Neural cell (in vitro differentiated cells): ENCODE measurements around the gene TRERF1. TPM values are rescaled to one million over a fixed set of nuclear protein-coding genes. Genes with fewer than 3 reads are reported as not detected.

Experiments
- H2AFZ ChIP-seq: fragments of 200-600, 300-800 bp; sonication (generic), shearing (Covaris generic); 2 replicates; pipeline ENCODE4 v1.6.0; 2014; ENCODE audit warnings: low read depth, mild to moderate bottlenecking, antibody characterized with exemption, low read length, moderate library complexity
- H3F3A ChIP-seq: fragments of 200-600 bp; shearing (Covaris generic); 2 replicates; pipeline ENCODE4 v1.6.1; 2016; ENCODE audit warnings: mild to moderate bottlenecking, moderate library complexity, mixed read lengths, antibody characterized with exemption, low read length; ENCODE audit not compliant: insufficient read depth, poor library complexity, severe bottlenecking
- H3K27ac ChIP-seq: fragments of 200-600, 300-800 bp; sonication (generic), shearing (Covaris generic); 2 replicates; pipeline ENCODE4 v1.5.1; 2014; ENCODE audit warnings: mild to moderate bottlenecking, low read length, moderate library complexity
- H3K27me3 ChIP-seq: fragments of 300-800, 200-600 bp; sonication (generic), shearing (Covaris generic); 2 replicates; pipeline ENCODE4 v1.6.0; 2014; ENCODE audit warnings: mild to moderate bottlenecking, low read depth, low read length, moderate library complexity; ENCODE audit not compliant: insufficient read depth
- H3K36me3 ChIP-seq: fragments of 300-800, 200-600 bp; sonication (generic), shearing (Covaris generic); 2 replicates; pipeline ENCODE4 v1.5.1; 2014; ENCODE audit warnings: mild to moderate bottlenecking, antibody characterized with exemption, low read length, moderate library complexity; ENCODE audit not compliant: insufficient read depth
- H3K4me2 ChIP-seq: fragments of 300-800, 200-600 bp; sonication (generic), shearing (Covaris generic); 2 replicates; pipeline ENCODE4 v1.6.0; 2014; ENCODE audit warnings: mild to moderate bottlenecking, low read length
- H3K4me3 ChIP-seq: fragments of 300-800, 200-600 bp; sonication (generic), shearing (Covaris generic); 2 replicates; pipeline ENCODE4 v1.5.1; 2014; ENCODE audit warnings: mild to moderate bottlenecking, low read length, moderate library complexity
- H3K79me2 ChIP-seq: fragments of 200-600 bp; shearing (Covaris generic); replicated peaks from 2 replicates; pipeline ENCODE4 v1.6.0; 2014; ENCODE audit warnings: mild to moderate bottlenecking, low read length, moderate library complexity; ENCODE audit not compliant: insufficient read depth
- H3K9ac ChIP-seq: fragments of 300-800, 200-600 bp; sonication (generic), shearing (Covaris generic); 2 replicates; pipeline ENCODE4 v1.6.1; 2016; ENCODE audit warnings: mild to moderate bottlenecking, low read length, mixed read lengths
- H3K9me2 ChIP-seq: fragments of 200-600 bp; shearing (Covaris generic); 2 replicates; pipeline ENCODE4 v1.6.1; 2016; ENCODE audit warnings: mild to moderate bottlenecking, low read length, mixed read lengths; ENCODE audit not compliant: insufficient read depth
- H3K9me3 ChIP-seq: fragments of 200-600, 300-800 bp; sonication (generic), shearing (Covaris generic); 2 replicates; pipeline ENCODE4 v1.6.1; 2016; ENCODE audit warnings: mild to moderate bottlenecking, mixed run types, low read length, moderate library complexity, mixed read lengths
- H4K20me1 ChIP-seq: fragments of 200-600 bp; shearing (Covaris generic); 2 replicates; pipeline ENCODE4 v1.6.1; 2016; ENCODE audit warnings: mild to moderate bottlenecking, mixed run types; ENCODE audit not compliant: insufficient read depth
- CTCF ChIP-seq: fragments of 450-650 bp; IDR thresholded peaks from 2 replicates; pipeline ENCODE4 v1.5.1; 2014; ENCODE audit warnings: antibody characterized with exemption, mild to moderate bottlenecking, moderate library complexity; ENCODE audit not compliant: poor library complexity, severe bottlenecking
- EP300 ChIP-seq: fragments of 450-650 bp; conservative IDR thresholded peaks from 2 replicates; pipeline ENCODE4 v1.6.1; 2014; ENCODE audit warnings: antibody characterized with exemption, mild to moderate bottlenecking, moderate library complexity; ENCODE audit not compliant: poor library complexity, severe bottlenecking
- EZH2 ChIP-seq: fragments of 200-600, 300-800 bp; shearing (Covaris generic), sonication (generic); IDR thresholded peaks from 2 replicates; pipeline ENCODE4 v1.6.1; 2014; ENCODE audit warnings: antibody characterized with exemption, low read length, borderline replicate concordance, mild to moderate bottlenecking; ENCODE audit not compliant: insufficient read depth, poor library complexity, severe bottlenecking
- MXI1 ChIP-seq: fragments of 450-650 bp; conservative IDR thresholded peaks from 2 replicates; pipeline ENCODE4 v1.6.1; 2014; ENCODE audit warnings: antibody characterized with exemption, mild to moderate bottlenecking; ENCODE audit not compliant: poor library complexity, severe bottlenecking
- POLR2AphosphoS5 ChIP-seq: IDR thresholded peaks from 2 replicates; pipeline ENCODE4 v1.6.1; 2012
- RAD21 ChIP-seq: fragments of 450-650 bp; conservative IDR thresholded peaks from 2 replicates; pipeline ENCODE4 v1.6.1; 2014; ENCODE audit warnings: antibody characterized with exemption, mild to moderate bottlenecking, moderate library complexity
- REST ChIP-seq: IDR thresholded peaks from 2 replicates; pipeline ENCODE4 v1.6.1; 2012; ENCODE audit warnings: borderline replicate concordance
- SMC3 ChIP-seq: fragments of 450-650 bp; conservative IDR thresholded peaks from 2 replicates; pipeline ENCODE4 v1.6.1; 2014; ENCODE audit warnings: antibody characterized with exemption, mild to moderate bottlenecking, moderate library complexity; ENCODE audit not compliant: poor library complexity
- TAF1 ChIP-seq: IDR thresholded peaks from 2 replicates; pipeline ENCODE4 v1.6.1; 2012; ENCODE audit warnings: low read depth
- polyA plus RNA-seq: library from polyadenylated mRNA; depleted of rRNA; stranded (reverse); fragments of >200 nt; gene quantifications from 2 replicates; pipeline ENCODE4 v1.2.3, GENCODE V29; 2014

TRERF1 gene
- polyA plus RNA-seq, 1 donor from 2014 or later, result 4.5 TPM

GRCh38 chr6:42365021-42365420 is 86.7 kb downstream of the TRERF1 start:
- H3K27me3 ChIP-seq, result no peaks in the 10 kb centered on the region
- H3K79me2 ChIP-seq, result peaks cover 3% of the 10 kb centered on the region
- H4K20me1 ChIP-seq, result no peaks in the 10 kb centered on the region
- no peak overlapping the region for H2AFZ ChIP-seq
- TF ChIP-seq REST, result no peak
- no peak overlapping the region for H3K9ac ChIP-seq
- H3K9me2 ChIP-seq, result no peaks in the 10 kb centered on the region
- no peak overlapping the region for H3K4me2 ChIP-seq
- no peak overlapping the region for H3K27ac ChIP-seq
- H3K36me3 ChIP-seq, result no peaks in the 10 kb centered on the region
- H3F3A ChIP-seq, result no peaks in the 10 kb centered on the region
- H3K9me3 ChIP-seq, result no peaks in the 10 kb centered on the region
- H3K4me3 ChIP-seq, result no peak overlapping the region

GRCh38 chr6:42363926-42364849 is 87.5 kb downstream of the TRERF1 start:
- Histone ChIP-seq H3K4me3 (no peak overlapping the region), H3F3A (no peaks in the 10 kb centered on the region), H3K9me2 (no peaks in the 10 kb centered on the region), H3K4me2 (no peak overlapping the region), H3K9ac (no peak overlapping the region), H3K36me3 (no peaks in the 10 kb centered on the region), H3K79me2 (no peaks in the 10 kb centered on the region), H3K27me3 (no peaks in the 10 kb centered on the region), H3K9me3 (no peaks in the 10 kb centered on the region), H2AFZ (no peak overlapping the region), H3K27ac (no peak overlapping the region), H4K20me1 (no peaks in the 10 kb centered on the region)
- TF ChIP-seq EZH2 (no peak), EP300 (no peak), SMC3 (no peak), CTCF (no peak), MXI1 (no peak), POLR2AphosphoS5 (no peak)

GRCh38 chr6:42361036-42361435 is 90.7 kb downstream of the TRERF1 start:
- H3K9me2 ChIP-seq, result no peaks in the 10 kb centered on the region
- no peaks in the 10 kb centered on the region for H3K79me2 ChIP-seq
- no peaks in the 10 kb centered on the region for H3K27me3 ChIP-seq
- H3F3A ChIP-seq, result no peaks in the 10 kb centered on the region
- no peak overlapping the region for H3K4me3 ChIP-seq
- no peaks in the 10 kb centered on the region for H3K9me3 ChIP-seq
- H3K4me2 ChIP-seq, result no peak overlapping the region
- H3K27ac ChIP-seq, result no peak overlapping the region
- TF ChIP-seq POLR2AphosphoS5 (no peak), TAF1 (no peak), CTCF (no peak), EP300 (no peak), RAD21 (no peak), REST (no peak), MXI1 (no peak), SMC3 (no peak), EZH2 (no peak)
- H3K9ac ChIP-seq, result no peak overlapping the region
- no peak overlapping the region for H2AFZ ChIP-seq
- H4K20me1 ChIP-seq, result no peaks in the 10 kb centered on the region
- H3K36me3 ChIP-seq, result no peaks in the 10 kb centered on the region
